UCSD-AML1 (cell line): ENCODE measurements around the gene BCL2L15.

Experiments used
- DNase-seq: peaks from one replicate; lab custom pipeline; 2025; ENCODE audit not compliant: unreplicated experiment; lab: John Stamatoyannopoulos, UW

Gene BCL2L15

DNA sequence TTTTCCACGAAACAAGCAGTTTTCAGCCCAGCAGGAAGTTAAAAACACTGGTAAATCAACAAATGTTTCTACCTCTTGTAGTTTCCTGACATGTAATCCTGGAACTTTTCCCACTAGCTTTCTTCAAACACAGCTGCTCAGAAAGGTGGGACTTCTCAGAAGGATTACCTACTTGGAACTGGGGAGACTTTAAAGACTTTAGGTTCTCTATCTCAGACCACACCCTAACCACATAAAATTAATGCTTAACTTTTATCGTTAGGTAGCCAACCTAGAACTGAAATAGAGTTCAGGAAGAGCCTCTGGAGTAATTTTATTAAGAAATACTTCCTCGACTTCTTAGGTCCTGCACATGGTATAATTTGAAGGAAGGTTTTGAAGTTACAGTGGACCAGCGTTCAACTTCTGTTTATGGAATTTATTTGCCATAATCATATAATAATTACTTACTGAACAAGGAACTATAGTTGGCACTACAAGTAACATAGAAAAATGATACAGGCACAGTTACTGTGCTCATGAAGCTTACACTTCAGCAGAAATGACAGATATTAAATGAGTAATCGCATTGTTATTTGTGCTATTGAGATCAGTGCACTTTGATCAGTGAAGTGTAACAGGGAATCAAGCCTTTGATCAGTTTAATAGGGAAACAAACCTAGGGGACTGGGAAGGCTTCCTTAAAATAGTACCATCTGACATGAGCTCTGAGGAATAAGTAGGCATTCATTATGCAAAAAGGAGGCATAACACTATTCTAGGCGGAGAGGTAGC, at the start of gene BCL2L15:
BCL2L15 (minus strand) TSS at position 180 of the 774 bp plus-strand sequence. CDS start 206 bp downstream, outside the sequence.
- no peak for DNase-seq

DNA sequence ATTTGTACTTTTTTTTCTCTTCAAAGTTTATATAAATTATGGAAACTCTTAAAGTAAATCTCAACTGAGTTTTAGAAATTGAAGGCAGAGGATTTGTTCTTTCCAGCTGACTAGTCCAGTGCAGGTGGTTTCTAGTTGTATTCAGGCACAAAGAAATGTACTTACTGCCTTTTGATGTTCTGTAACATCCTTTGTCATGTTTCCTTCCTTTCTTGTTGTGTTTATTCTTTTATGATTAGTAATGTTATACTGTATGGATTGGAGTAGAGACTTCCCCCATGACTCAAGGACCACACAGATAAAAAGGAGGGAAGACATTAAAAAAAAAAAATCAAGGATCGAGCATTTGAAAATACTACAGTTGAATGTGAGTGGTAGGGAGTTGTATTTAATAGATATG, 49.8 kb upstream of the BCL2L15 start:
- DNase-seq, result no peak

DNA sequence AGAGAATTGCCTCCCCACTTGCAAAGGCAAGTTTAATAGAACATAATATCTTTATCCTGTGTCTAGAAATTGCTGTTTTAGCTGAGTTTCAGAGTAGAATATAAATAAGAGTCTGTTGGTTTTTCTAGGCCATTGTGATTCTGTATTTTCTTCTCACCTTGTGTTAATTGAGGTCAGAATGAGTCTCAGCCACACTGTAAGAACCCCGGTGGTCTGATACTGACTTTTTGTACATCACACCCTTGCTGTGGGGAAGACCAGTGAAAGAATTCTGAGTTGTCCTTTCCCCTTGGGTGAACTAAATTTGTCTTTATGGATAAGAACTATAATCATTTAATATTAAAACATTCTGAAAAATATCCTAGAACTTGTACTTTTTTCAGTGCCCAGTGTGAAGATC, 48.6 kb upstream of the BCL2L15 start:
- no peak for DNase-seq

DNA sequence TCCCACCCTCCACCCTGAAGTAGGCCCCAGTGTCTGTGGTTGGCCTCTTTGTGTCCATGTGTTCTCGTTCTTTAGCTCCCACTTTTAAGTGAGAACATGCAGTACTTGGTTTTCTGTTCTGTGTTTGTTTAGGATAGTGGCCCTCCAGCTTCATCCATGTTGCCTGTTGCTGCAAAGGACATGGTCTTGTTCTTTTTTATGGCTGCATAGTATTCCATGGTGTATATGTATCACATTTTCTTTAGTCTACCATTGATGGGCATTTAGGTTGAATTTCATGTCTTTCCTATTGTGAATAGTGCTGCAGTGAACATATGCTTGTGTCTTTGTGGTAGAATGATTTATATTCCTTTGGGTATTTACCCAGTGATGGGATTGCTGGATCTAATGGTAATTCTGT, 47.8 kb upstream of the BCL2L15 start:
- no peak for DNase-seq

DNA sequence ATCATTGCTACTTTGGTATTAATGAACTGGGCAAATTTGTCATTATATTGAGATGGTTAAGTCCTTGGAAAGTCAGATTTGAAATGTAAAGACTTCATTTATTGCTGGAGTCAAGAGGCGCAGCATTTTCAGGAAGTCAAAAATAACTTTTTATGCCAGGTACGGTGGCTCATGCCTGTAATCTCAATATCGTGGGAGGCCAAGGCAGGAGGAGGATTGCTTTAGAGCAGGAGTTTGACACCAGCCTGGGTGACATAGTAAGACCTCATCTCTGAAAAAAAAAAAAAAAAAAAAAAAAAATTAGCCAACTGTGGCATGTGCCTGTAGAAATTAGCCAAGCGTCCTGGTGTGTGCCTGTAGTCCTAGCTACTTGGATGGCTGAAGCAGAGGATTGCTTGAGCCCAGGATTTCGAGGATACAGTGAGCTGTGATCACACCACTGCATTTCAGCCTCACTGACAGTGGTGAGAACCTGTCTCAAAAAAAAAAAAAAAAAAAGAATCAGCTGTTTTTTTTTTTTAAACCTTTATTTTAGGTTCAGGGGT, 47.2 kb upstream of the BCL2L15 start:
- DNase-seq, result no peak

DNA sequence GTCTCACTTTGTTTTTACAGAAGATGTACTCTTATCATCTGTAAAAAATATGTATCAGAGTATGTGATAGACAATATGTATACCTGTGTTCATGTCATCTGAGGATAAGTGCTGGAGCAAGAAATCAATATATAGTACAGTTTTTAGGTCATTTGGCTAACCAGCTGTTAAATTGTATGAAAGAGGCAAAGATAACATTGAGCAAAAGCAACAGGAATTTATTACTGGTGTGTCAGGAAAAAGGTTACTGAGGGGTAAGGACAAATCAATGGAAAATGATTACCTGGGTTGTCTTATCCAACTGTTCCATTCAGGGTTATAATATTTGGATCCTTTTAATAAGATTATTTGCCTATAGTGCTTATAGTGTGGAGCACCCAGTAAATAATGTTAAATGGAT, 46.6 kb upstream of the BCL2L15 start:
- DNase-seq, result no peak

DNA sequence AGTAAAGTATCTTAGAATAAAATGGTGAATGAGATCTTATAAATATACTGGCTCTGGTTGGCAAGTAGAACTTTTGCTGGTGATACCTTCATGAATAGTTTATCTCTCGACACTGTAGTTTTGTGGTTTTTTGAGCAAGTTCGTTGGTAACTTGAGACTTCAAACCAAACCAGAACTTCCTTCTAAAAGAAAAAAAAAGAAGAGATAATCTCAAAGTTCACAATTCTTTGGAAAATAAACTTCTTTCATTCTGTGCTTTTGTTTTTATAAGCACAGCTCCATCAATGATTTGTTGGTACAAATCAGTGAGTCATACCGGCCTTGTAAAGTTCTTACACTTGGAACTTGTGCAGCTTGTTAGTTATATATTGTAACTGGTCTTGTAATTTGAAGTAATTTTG, 44.1 kb upstream of the BCL2L15 start:
- DNase-seq, result no peak

DNA sequence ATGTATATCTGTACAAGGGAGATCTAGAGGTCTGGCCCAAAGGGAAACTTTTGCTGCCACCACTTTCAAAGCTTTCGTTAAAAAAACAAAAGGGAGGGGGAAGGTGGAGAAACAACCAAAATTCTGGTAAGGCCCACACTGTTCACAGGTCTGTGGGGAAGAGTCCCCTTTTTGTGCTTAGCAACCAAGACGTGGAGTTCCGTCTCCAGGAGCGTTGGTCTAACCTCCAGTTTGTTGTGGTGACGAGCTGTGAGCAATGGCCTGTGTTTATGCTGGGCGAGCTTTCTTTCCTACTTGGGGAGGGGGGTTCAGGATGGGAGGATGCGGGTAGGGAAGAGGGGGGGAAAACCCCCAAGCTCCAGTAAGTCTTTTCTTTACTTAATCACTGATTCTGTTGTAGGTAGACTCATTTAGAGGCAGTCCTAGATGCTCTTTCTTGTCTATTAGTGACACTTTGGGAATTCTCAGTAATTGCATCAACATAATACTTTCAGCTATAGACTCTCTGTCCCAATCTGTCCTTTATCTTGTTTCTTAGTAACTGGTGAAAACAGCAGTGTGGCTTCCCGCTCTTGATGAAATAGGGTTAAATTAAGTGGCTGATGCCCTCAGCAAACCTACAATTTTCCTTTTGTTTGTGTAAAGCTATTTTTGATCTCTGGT, 43.2 kb upstream of the BCL2L15 start:
- DNase-seq, result peak; percentile 31

DNA sequence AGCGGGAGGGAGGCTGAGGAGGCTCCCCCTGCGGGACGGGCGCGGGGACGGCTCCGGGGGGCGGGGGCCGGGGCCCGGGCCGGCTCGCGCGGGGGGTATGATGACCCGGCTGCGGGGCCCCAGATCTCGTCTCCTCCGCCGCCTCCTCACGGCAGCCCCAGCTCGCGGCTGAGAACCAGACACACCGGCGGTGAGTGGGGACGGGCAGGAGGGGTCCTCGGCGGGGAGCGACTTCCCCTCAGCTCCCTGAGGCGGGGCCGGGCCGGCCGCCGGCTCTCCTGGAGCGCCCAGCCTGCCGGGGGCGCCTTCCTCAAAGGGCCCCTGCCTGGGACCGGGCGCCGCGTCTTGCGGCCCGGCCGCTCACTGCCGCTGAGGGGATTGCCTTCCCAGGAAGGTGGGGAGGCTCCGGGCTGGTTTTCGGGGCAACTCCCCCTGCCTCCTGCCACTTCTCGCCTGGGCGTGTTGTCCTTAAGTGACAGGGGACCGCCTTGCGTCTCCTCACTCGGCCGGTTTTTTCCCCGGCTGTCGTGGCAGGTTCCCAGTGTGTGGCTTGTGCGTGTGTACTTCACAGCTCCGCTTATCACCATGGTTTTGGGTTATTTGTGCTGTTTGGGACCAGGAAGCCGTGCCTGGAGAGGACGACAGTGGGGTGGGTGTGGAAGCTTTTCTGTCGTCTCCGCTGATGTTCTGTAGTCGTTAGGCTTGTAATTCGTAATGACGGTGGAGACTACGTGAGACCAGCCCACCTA, 42.5 kb upstream of the BCL2L15 start:
- DNase-seq, result peak; percentile 68

DNA sequence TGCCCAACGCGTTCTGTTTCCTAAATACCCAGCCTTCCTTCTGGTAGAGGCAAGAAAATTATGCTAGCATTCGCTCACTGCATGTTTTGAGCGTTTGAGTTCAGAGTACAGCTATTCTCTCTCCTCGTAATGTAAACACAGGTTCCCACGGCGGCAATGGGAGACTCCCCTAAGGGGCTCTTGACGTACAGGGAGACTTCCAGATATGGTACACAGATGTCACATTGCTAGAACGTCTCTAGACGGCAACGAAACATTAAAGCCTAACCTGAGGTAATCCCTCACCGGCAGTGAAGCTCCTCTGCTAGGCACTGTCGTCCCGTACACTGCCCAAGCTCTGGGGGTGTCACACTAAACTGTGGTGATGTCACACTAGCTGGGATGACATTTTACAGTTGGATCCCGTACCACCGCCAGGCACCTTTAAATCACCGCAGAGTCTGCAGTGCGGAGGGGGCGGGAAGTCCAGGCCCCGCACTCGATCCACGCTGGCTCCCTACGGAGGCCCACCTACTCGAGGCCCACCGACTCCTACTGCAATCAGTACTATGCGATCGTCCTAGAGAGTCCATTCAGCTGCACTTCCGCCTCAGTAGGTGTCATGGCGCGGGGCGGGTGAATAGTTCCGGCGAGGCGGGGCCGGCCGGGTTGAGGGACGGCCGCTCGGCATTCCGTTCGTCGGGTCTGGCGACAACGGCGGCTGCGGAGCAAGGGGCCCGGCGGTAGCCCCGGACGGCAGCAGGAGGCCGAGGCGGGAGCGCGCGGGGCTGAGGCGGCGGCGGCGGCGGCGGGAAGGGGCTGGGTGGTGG, 41.8 kb upstream of the BCL2L15 start, which contains the start of gene HIPK1:
HIPK1 (plus strand) TSS at position 384 of the 809 bp plus-strand sequence.
- peak; percentile 92 for DNase-seq

DNA sequence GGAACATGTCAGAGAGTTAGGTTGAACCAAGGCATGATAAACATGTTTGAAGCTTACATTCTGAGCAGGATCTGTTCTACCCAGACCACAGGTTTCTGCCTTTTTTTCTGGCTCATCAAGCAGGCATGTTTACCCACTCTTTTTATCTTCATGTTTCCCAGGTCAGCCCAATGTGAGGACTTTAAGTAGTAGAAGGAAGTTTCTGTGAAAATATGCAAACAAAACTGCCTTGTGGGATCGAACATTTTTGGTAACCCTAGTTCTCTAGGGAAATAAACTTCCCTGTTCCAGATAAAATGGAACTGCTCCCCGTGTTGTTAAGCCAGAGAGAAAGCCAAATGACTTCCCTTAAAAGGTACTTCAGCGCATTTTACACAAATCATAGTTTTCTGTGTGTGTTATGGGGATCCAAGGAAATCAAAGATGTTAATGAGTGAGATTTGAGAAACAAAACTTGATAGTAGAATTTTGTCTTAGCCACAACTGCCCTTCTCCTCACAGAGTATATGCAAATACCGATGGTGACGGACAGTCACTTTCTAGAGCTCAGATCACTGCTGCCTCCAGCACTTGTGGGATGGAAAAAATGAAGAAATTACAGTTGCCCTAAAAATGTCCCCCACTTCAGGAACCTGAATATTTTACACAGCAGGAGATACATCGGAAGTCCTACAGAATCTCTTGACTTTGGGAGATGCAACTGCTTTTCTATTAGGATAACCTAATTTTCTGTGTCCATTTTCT, 41.0 kb upstream of the BCL2L15 start:
- no peak for DNase-seq

DNA sequence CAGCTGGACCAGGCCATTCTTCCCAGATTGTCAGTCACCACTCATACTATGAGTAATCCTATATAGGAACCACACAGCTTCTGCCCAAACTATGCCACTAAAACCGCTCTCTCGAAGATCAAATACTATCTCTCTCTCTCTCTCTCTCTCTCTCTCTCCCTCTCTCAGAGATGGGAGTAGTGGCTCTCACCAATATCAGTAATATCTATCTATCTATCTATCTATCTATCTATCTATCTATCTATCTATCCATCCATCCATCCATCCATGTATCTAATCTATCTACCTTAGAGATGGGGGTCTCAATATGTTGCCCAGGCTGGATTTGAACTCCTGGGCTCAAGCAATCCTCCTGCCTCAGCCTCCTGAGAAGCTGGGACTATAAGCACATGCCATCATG, 37.1 kb upstream of the BCL2L15 start:
- DNase-seq, result no peak

DNA sequence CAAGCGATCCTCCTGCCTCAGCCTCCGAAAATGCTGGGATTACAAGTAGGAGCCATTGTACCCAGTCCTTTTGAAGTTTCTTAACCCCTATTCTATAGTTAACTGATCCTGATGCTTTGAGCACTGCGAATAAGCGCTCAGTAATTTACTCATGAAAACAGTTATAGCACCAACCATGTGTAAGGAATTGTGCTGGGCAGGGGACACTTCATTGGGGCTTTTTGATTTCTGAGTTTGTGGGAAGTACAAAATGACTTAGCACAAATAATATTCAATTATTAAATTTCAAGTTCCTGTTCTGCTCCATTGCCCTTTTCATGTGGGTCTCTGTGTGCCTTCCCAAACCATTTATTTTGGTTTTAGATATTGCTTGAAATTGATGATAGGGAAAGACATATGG, 35.6 kb upstream of the BCL2L15 start:
- DNase-seq, result no peak

DNA sequence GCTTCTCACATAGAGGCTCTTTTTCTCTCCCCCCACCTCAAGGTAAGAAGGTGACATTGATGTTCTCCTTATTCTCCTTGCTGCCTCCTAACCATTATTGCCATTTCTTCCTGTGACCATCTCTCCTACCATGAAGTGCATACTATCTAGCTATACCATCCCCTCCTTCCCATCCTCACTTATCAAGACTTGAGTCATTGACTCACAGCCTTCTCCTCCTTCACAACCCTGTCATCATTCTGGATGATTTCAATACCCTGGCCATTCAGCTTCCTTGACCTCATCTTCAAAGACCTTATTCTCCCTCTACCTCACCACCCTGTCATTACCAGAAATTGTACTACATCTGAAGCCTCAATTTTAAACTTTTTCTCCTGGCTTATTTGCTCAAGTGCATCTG, 30.9 kb upstream of the BCL2L15 start:
- no peak for DNase-seq

DNA sequence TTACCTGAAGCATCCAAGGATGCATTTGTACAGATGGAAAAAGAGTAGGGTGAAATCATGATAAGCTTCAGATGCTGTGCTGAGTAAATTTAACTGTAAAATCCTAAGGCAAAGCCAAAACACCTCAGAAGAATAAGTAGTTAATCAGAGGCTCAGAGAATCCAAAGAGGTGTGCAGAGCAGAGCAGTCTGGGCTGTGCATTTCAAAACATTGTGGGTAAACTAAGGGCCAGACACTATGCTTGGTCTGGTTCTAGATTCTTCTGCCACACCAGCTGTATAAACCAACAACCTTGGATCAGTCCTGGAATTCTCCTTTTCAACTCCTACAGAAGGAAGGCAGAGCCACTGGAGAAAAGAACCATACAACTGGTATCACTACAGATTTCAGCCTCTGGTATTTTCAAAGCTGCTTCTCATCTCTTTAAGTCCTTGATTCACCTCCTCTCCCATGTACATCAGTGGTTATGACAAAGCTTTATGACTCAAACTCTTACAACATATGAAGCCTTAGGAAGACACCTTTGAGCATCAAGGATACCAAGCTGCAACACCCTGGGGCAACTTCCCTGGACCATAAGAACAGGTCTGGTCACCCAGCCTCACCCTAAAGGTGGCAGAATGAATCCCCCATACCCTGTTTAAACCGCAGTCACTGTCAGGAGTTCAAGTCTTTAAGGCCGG, 30.2 kb upstream of the BCL2L15 start:
- DNase-seq, result no peak

DNA sequence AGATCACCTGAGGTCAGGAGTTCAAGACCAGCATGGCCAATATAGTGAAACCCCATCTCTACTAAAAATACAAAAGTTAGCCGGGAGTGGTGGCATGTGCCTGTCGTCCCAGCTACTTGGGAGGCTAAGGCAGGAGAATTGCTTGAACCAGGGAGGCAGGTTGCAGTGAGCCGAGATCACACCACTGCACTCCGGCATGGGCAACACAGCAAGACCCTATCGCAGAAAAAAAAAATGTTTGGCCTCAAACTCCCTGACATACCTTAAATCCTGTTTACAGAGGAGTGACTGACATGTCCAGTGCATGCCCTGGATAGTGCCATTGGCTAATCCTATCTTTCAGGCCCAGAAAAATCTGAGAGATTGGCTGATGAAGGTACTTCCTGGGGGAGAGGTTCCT, 29.6 kb upstream of the BCL2L15 start:
- no peak for DNase-seq

DNA sequence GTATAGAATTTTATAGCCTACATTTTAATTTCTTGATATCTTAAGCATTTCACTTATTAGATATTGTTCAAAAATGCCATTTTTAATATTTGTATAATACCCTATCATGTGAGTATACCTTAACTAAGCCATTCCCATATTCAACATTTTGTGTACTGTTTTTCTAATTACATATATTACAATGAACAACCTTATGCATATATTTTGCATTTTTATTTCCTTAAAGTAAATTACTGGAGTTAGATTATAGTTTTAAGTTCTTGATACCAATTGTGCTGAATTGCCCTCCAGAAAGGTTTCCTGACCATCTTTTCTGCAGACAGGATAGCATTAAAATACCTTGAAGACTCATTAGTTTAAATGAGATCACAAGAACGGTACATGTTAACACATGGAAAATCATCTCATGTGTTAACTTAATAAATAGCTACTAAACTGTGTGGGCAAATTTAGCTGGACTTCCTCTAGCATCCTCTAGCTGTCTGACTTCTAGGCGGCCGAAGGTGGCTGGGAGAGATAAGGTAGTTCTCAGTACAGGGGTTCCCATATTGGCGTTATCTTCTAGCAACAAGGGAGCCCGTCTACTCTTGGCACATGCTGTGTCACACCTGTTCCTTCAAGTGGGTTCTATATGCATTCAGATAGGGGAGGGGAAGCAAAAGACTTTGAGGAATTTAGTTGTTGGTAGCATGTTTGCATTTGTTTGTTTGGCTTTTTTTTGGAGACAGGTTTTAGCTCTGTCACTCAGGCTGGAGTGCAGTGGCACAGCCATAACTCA, 26.7 kb upstream of the BCL2L15 start:
- no peak for DNase-seq

DNA sequence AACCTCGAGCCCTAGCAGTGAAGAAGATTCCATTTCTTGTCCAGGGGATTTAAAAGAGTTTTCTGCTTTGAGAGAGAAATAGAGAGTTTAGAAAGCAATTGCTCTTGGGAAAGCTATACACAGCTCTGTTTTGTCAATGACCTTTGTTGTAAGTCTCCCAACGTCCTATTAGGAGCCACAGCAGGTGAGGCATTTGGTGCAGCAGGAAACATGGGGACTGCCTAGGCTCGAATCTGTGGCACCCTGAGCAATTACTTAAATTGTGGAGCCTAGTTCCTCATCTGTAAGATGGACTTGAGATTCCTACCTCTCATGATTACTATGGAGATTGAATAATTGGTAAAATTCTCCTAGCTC, 25.9 kb upstream of the BCL2L15 start:
- no peak for DNase-seq
